ENCODE measurements around the gene C1orf116. TPM values are rescaled to one million over a fixed set of nuclear protein-coding genes. Genes with fewer than 3 reads are reported as not detected.

C1orf116 gene
- polyA plus RNA-seq, 1 donor from 2014 or later = not detected

- TF ChIP-seq POLR2AphosphoS5 (IDR thresholded peaks at IDR 0.05) (no peak), RAD21 (conservative IDR thresholded peaks at IDR 0.05) (no peak), REST (IDR thresholded peaks at IDR 0.05; ENCODE audit: borderline replicate concordance) (no peak), EP300 (conservative IDR thresholded peaks at IDR 0.05; ENCODE audit: poor library complexity, severe bottlenecking) (no peak), TAF1 (IDR thresholded peaks at IDR 0.05; ENCODE audit: low read depth) (no peak), MXI1 (conservative IDR thresholded peaks at IDR 0.05; ENCODE audit: poor library complexity, severe bottlenecking) (no peak)
- H3K79me2 ChIP-seq (replicated peaks; ENCODE audit: insufficient read depth, low read length) = no peaks in the 10 kb centered on the region
- no peak overlapping the region for H3K4me3 ChIP-seq (ENCODE audit: low read length)
- H3K4me2 ChIP-seq (ENCODE audit: low read length) = no peak overlapping the region
- no peaks in the 10 kb centered on the region for H3K9me3 ChIP-seq (ENCODE audit: low read length)
- H3F3A ChIP-seq (ENCODE audit: insufficient read depth, low read length, poor library complexity, severe bottlenecking) = no peaks in the 10 kb centered on the region
- H3K9ac ChIP-seq (ENCODE audit: low read length) = no peak overlapping the region
- no peaks in the 10 kb centered on the region for H3K36me3 ChIP-seq (ENCODE audit: insufficient read depth, low read length)
- no peaks in the 10 kb centered on the region for H3K9me2 ChIP-seq (ENCODE audit: insufficient read depth, low read length)
- H3K27me3 ChIP-seq (ENCODE audit: insufficient read depth, low read depth, low read length) = no peaks in the 10 kb centered on the region
- no peak overlapping the region for H3K27ac ChIP-seq (ENCODE audit: low read length)
- no peak overlapping the region for H2AFZ ChIP-seq (ENCODE audit: low read depth, low read length)
- H4K20me1 ChIP-seq (ENCODE audit: insufficient read depth) = no peaks in the 10 kb centered on the region
Measured at GRCh38 chr1:207021139-207021861, 11.3 kb downstream of the C1orf116 start.

- Histone ChIP-seq H3K79me2 (replicated peaks; ENCODE audit: insufficient read depth, low read length) (no peaks in the 10 kb centered on the region), H3K36me3 (ENCODE audit: insufficient read depth, low read length) (no peaks in the 10 kb centered on the region), H3K27ac (ENCODE audit: low read length) (no peak overlapping the region)
Measured at GRCh38 chr1:207020709-207021107, 11.8 kb downstream of the C1orf116 start.

More at GRCh38 chr1:207020709-207021107, 11.8 kb downstream of the C1orf116 start:
- Histone ChIP-seq H3K9me3 (ENCODE audit: low read length) (no peaks in the 10 kb centered on the region), H3K27me3 (ENCODE audit: insufficient read depth, low read depth, low read length) (no peaks in the 10 kb centered on the region), H3K9me2 (ENCODE audit: insufficient read depth, low read length) (no peaks in the 10 kb centered on the region), H3K4me3 (ENCODE audit: low read length) (no peak overlapping the region), H3K9ac (ENCODE audit: low read length) (no peak overlapping the region), H4K20me1 (ENCODE audit: insufficient read depth) (no peaks in the 10 kb centered on the region), H3K4me2 (ENCODE audit: low read length) (no peak overlapping the region), H2AFZ (ENCODE audit: low read depth, low read length) (no peak overlapping the region), H3F3A (ENCODE audit: insufficient read depth, low read length, poor library complexity, severe bottlenecking) (no peaks in the 10 kb centered on the region)
- no peak for TF ChIP-seq EZH2 (IDR thresholded peaks at IDR 0.05; ENCODE audit: borderline replicate concordance, insufficient read depth, low read length, poor library complexity, severe bottlenecking)
- no peak for TF ChIP-seq SMC3 (conservative IDR thresholded peaks at IDR 0.05; ENCODE audit: poor library complexity)
- TF ChIP-seq CTCF (IDR thresholded peaks at IDR 0.05; ENCODE audit: poor library complexity, severe bottlenecking) = no peak
- no peak for TF ChIP-seq REST (IDR thresholded peaks at IDR 0.05; ENCODE audit: borderline replicate concordance)
- no peak for TF ChIP-seq POLR2AphosphoS5 (IDR thresholded peaks at IDR 0.05)
- TF ChIP-seq EP300 (conservative IDR thresholded peaks at IDR 0.05; ENCODE audit: poor library complexity, severe bottlenecking) = no peak
- TF ChIP-seq MXI1 (conservative IDR thresholded peaks at IDR 0.05; ENCODE audit: poor library complexity, severe bottlenecking) = no peak
- no peak for TF ChIP-seq RAD21 (conservative IDR thresholded peaks at IDR 0.05)
- TF ChIP-seq TAF1 (IDR thresholded peaks at IDR 0.05; ENCODE audit: low read depth) = no peak

Measured in neural cell (in vitro differentiated cells).